NCI-H524 treated with DMSO at 0.1 percent for 48 hours (cell line): ENCODE results near the gene SORCS2.

ENCODE experiments used
- DNase-seq: peaks from one replicate; lab custom pipeline; 2025; lab: John Stamatoyannopoulos, UW

Gene SORCS2

GRCh38 chr4:7510066-7510465 lies 317.7 kb downstream of the SORCS2 start:
- DNase-seq: no peak

- no peak for DNase-seq
These were observed 318.2 kb downstream of the SORCS2 start for GRCh38 chr4:7510538-7510937.

GRCh38 chr4:7511525-7511924 lies 319.2 kb downstream of the SORCS2 start:
- DNase-seq: no peak

- no peak for DNase-seq
These were observed 320.1 kb downstream of the SORCS2 start for GRCh38 chr4:7512428-7512827.

- no peak for DNase-seq
These were observed 320.6 kb downstream of the SORCS2 start for GRCh38 chr4:7512946-7513345.

- no peak for DNase-seq
These were observed 321.3 kb downstream of the SORCS2 start for GRCh38 chr4:7513671-7514070.

GRCh38 chr4:7514281-7514680 lies 321.9 kb downstream of the SORCS2 start:
- no peak for DNase-seq

GRCh38 chr4:7514789-7515188 lies 322.5 kb downstream of the SORCS2 start:
- DNase-seq: no peak

GRCh38 chr4:7515390-7515902 lies 323.1 kb downstream of the SORCS2 start:
- no peak for DNase-seq

GRCh38 chr4:7516096-7516772 lies 323.9 kb downstream of the SORCS2 start:
- no peak for DNase-seq

- DNase-seq: no peak
These were observed 324.4 kb downstream of the SORCS2 start for GRCh38 chr4:7516773-7517144.

GRCh38 chr4:7518871-7519637 lies 326.7 kb downstream of the SORCS2 start:
- DNase-seq: no peak

- DNase-seq: no peak
These were observed 327.5 kb downstream of the SORCS2 start for GRCh38 chr4:7519638-7520376.

- no peak for DNase-seq
These were observed 329.3 kb downstream of the SORCS2 start for GRCh38 chr4:7521666-7522065.

GRCh38 chr4:7522452-7523220 lies 330.3 kb downstream of the SORCS2 start:
- DNase-seq: no peak

- no peak for DNase-seq
These were observed 331.2 kb downstream of the SORCS2 start for GRCh38 chr4:7523526-7523925.

- DNase-seq: no peak
These were observed 331.8 kb downstream of the SORCS2 start for GRCh38 chr4:7524064-7524682.

GRCh38 chr4:7524843-7525242 lies 332.5 kb downstream of the SORCS2 start:
- no peak for DNase-seq

GRCh38 chr4:7526491-7526890 lies 334.2 kb downstream of the SORCS2 start:
- no peak for DNase-seq

GRCh38 chr4:7526929-7527535 lies 334.7 kb downstream of the SORCS2 start:
- no peak for DNase-seq
